Measurements from ENCODE around the gene SNX13. TPM values are rescaled to one million over a fixed set of nuclear protein-coding genes. Genes with fewer than 3 reads are reported as not detected.

The SNX13 gene
- polyA plus RNA-seq, 3 donors from 2014 or later = 7.7 to 13.3 (median 10.6) TPM

GRCh38 chr7:17963281-17963680 is 23.0 kb upstream of the SNX13 start:
- DNase-seq = no peak
- no peak overlapping the region for H3K4me3 Mint-ChIP-seq
- peaks cover 0 to 9% (median 0%) of the 10 kb centered on the region in 3 donors for H3K27me3 Mint-ChIP-seq (ENCODE audit: low read depth in 3 of 3)
- H3K36me3 Mint-ChIP-seq = no peaks in the 10 kb centered on the region
- no peaks in the 10 kb centered on the region for H3K4me1 Mint-ChIP-seq
- no peak overlapping the region for H3K27ac Mint-ChIP-seq
- H3K9me3 Mint-ChIP-seq = no peaks in the 10 kb centered on the region

DNA sequence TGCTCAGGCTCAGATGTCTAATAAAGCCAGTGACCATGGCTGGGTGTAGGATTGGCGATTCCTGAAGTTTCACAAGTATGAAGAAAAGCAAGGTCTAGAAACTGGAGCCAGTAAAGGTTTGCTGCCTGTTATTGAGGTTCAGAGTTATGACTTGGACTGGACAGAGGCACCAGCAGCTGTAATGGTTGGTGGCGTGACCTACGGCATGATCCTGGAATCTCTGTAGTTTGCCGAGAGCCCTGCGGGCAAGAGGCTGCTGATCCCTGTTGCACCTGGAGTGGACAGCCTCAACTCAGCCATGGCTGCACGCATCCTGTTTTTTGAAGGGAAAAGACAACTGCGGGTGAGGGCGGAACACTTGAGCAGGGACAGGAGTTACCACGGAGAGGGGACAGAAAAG is 22.4 kb upstream of the SNX13 start:
- DNase-seq = no peak
- Mint-ChIP-seq H3K27me3 (ENCODE audit: low read depth in 3 of 3) (peaks cover 0 to 9% (median 0%) of the 10 kb centered on the region in 3 donors), H3K36me3 (no peaks in the 10 kb centered on the region), H3K4me3 (no peak overlapping the region), H3K4me1 (no peaks in the 10 kb centered on the region), H3K27ac (no peak overlapping the region), H3K9me3 (no peaks in the 10 kb centered on the region)

GRCh38 chr7:17957871-17958270 is 17.6 kb upstream of the SNX13 start:
- H3K4me1 Mint-ChIP-seq = no peaks in the 10 kb centered on the region
- peaks cover 0 to 7% (median 0%) of the 10 kb centered on the region in 3 donors for H3K27me3 Mint-ChIP-seq (ENCODE audit: low read depth in 3 of 3)
- no peak overlapping the region for H3K4me3 Mint-ChIP-seq
- no peaks in the 10 kb centered on the region for H3K36me3 Mint-ChIP-seq
- no peak for DNase-seq
- no peaks in the 10 kb centered on the region for H3K9me3 Mint-ChIP-seq
- H3K27ac Mint-ChIP-seq = no peak overlapping the region

- Mint-ChIP-seq H3K9me3 (no peaks in the 10 kb centered on the region), H3K4me1 (no peaks in the 10 kb centered on the region), H3K4me3 (no peak overlapping the region), H3K27ac (no peak overlapping the region), H3K27me3 (ENCODE audit: low read depth in 3 of 3) (peaks cover 0 to 8% (median 2%) of the 10 kb centered on the region in 3 donors), H3K36me3 (no peaks in the 10 kb centered on the region)
- no peak for DNase-seq
These were observed 12.1 kb upstream of the SNX13 start for GRCh38 chr7:17952387-17952786.

GRCh38 chr7:17951742-17952254 is 11.5 kb upstream of the SNX13 start:
- Mint-ChIP-seq H3K27ac (no peak overlapping the region), H3K9me3 (no peaks in the 10 kb centered on the region), H3K4me1 (peaks cover 0 to under 1% of the 10 kb centered on the region in 2 donors), H3K27me3 (ENCODE audit: low read depth in 3 of 3) (peaks cover 0 to 8% (median 2%) of the 10 kb centered on the region in 3 donors), H3K36me3 (no peaks in the 10 kb centered on the region), H3K4me3 (no peak overlapping the region)
- DNase-seq = no peak

DNA sequence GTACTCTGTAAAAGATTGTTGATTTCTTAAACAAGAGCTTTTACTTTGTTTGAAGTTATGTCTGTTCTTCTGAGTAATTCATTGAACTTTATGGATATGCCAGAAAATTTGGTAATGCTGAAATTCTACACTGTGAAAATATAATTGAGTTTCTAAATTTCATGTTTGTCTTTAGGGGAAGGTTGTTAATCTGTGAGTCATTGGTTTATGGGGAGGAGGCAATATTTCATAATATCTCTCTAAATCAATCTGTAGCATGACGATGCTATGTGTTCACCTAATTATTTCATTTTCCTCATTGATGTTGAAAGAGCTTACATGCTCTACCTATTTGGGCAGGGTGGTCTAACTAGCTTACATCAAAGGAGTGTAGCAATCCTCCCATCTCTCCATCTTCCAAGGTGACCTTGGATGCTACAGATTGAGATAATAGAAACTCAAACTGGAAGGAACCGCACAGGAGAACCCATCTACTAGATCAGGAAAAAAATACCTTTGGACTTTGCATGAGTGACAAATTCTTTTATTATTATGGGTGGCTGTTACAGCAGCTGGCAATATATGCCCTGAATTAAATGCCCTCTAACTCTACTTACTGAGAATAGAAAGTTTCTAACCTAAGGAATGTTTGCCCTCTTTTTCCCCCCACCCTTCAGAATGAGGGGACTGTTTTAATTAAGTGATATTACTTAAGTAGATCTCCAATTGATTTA is 8.4 kb upstream of the SNX13 start:
- Mint-ChIP-seq H3K4me3 (no peak overlapping the region), H3K4me1 (peaks cover 0 to 5% of the 10 kb centered on the region in 2 donors), H3K9me3 (no peaks in the 10 kb centered on the region), H3K27ac (no peak overlapping the region), H3K36me3 (no peaks in the 10 kb centered on the region), H3K27me3 (ENCODE audit: low read depth in 3 of 3) (peaks cover 0 to 5% (median 5%) of the 10 kb centered on the region in 3 donors)
- no peak for DNase-seq

DNA sequence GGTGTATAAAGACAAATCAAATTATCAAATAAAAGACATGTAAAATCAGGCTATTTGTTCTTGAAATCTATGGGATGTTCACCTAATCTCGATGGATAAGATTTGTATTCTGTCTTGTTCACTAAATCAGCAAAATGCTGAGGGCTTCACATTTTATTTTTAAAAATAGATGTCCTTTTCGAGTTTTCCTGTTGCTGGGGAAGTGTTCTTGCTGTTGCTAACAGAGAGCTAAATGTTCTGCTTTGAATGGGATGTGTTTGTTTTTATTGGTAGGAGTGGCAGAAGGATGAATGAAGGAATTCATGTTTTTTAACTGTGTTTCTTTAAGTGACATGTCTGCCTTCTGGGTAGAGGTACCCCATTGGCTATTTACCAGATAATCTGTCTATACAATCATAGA is 7.3 kb upstream of the SNX13 start:
- Mint-ChIP-seq H3K27me3 (ENCODE audit: low read depth in 3 of 3) (peaks cover 0 to 5% (median 4%) of the 10 kb centered on the region in 3 donors), H3K36me3 (no peaks in the 10 kb centered on the region), H3K9me3 (no peaks in the 10 kb centered on the region), H3K27ac (no peak overlapping the region), H3K4me1 (peaks cover 0 to 5% of the 10 kb centered on the region in 2 donors), H3K4me3 (no peak overlapping the region)
- DNase-seq = no peak

GRCh38 chr7:17946591-17946990 is 6.3 kb upstream of the SNX13 start:
- no peak overlapping the region for H3K27ac Mint-ChIP-seq
- DNase-seq = no peak

DNA sequence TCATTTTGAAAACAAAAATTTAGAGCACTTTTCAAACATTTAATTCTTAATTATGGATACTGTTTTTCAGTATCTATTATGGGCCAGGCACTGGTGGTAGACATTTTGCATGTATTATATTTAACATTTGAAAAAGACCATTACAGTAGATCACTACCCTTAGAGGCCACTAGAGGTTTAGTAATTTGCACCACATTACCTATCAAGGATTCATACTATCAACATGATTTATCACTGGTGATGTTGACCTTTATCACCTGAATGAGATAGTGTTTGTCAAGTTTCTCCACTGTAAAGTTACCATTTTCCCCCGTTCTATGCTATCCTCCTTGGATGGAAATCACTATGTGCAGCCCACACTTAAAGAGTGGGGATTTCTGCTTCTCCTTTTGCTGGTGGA is 4.4 kb upstream of the SNX13 start:
- Mint-ChIP-seq H3K4me3 (no peak overlapping the region), H3K27ac (no peak overlapping the region), H3K9me3 (no peaks in the 10 kb centered on the region), H3K4me1 (peaks cover 11 to 16% of the 10 kb centered on the region in 2 donors), H3K36me3 (no peaks in the 10 kb centered on the region), H3K27me3 (ENCODE audit: low read depth in 3 of 3) (peaks cover 1 to 9% (median 2%) of the 10 kb centered on the region in 3 donors)
- DNase-seq = no peak

More at GRCh38 chr7:17946591-17946990, 6.3 kb upstream of the SNX13 start:
- Mint-ChIP-seq H3K4me3 (peak overlapping the region in 3 of 5 donors; percentile 4 to 22 (median 5)), H3K36me3 (no peaks in the 10 kb centered on the region), H3K9me3 (no peaks in the 10 kb centered on the region), H3K4me1 (peaks cover 0 to 5% of the 10 kb centered on the region in 2 donors), H3K27me3 (ENCODE audit: low read depth in 3 of 3) (peaks cover 0 to 5% (median 0%) of the 10 kb centered on the region in 3 donors)

GRCh38 chr7:17943006-17943405 is 2.7 kb upstream of the SNX13 start:
- H3K36me3 Mint-ChIP-seq = no peaks in the 10 kb centered on the region
- H3K4me3 Mint-ChIP-seq = no peak overlapping the region
- H3K4me1 Mint-ChIP-seq = peaks cover 28 to 33% of the 10 kb centered on the region in 2 donors
- DNase-seq = no peak
- H3K9me3 Mint-ChIP-seq = no peaks in the 10 kb centered on the region
- H3K27me3 Mint-ChIP-seq (ENCODE audit: low read depth in 3 of 3) = peaks cover 2 to 9% (median 3%) of the 10 kb centered on the region in 3 donors
- no peak overlapping the region for H3K27ac Mint-ChIP-seq

DNA sequence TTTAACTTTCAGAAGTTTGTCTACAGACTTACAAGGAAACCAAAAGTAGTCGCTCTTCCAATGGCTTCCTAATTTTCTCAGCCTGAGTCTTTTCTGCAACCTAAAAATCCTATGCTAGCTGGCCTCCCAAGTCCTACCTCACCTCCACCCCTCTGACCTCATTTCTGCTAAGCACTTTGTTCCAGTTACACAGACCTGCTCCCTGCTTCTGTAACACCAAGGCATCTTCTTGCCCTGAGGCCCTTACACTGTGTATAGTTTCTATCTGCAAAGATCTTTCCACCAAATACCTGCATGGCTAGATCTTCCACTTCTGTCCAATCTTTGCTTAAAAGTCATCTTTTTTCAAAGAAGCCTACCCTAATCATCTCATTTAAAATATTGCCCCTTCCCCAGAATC is 1.9 kb upstream of the SNX13 start:
- no peak for DNase-seq
- Mint-ChIP-seq H3K36me3 (no peaks in the 10 kb centered on the region), H3K4me3 (peak overlapping the region in 3 of 5 donors; percentile 23 to 99 (median 38)), H3K4me1 (peaks cover 34 to 41% of the 10 kb centered on the region in 2 donors), H3K9me3 (no peaks in the 10 kb centered on the region), H3K27me3 (ENCODE audit: low read depth in 3 of 3) (peaks cover 2 to 9% (median 3%) of the 10 kb centered on the region in 3 donors), H3K27ac (peak overlapping the region in 1 of 6 donors; percentile 2)

DNA sequence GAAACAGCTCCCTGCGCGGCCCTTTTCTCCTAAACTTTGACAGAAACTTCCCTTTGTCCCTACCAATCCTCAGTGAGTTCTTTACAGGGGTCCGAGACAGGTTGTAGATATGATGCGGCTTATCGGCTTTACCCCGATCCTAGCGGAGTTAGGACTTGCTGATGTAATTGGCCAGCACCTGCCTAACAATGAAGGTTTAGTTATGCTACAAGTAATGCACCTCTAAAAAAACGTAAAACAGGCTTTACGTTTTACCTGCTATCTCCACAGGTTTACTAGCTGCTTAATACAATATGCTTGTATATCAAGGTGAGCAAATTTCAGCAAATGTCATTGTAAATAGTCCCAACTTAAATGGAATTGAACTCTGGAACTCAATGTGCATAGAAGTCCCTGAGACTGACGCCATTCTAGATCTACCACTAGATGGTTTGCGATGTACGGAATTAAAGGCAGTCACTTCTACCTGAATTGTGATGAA is 697 bp upstream of the SNX13 start:
- Mint-ChIP-seq H3K27ac (peak overlapping the region; percentile 93 to 100 (median 98)), H3K9me3 (no peaks in the 10 kb centered on the region), H3K27me3 (ENCODE audit: low read depth in 3 of 3) (peaks cover 2 to 9% (median 3%) of the 10 kb centered on the region in 3 donors), H3K4me1 (peaks cover 40 to 45% of the 10 kb centered on the region in 2 donors), H3K4me3 (peak overlapping the region; percentile 94 to 99 (median 99)), H3K36me3 (no peaks in the 10 kb centered on the region)
- DNase-seq = peak in 2 of 3 donors; percentile 6 to 9

DNA sequence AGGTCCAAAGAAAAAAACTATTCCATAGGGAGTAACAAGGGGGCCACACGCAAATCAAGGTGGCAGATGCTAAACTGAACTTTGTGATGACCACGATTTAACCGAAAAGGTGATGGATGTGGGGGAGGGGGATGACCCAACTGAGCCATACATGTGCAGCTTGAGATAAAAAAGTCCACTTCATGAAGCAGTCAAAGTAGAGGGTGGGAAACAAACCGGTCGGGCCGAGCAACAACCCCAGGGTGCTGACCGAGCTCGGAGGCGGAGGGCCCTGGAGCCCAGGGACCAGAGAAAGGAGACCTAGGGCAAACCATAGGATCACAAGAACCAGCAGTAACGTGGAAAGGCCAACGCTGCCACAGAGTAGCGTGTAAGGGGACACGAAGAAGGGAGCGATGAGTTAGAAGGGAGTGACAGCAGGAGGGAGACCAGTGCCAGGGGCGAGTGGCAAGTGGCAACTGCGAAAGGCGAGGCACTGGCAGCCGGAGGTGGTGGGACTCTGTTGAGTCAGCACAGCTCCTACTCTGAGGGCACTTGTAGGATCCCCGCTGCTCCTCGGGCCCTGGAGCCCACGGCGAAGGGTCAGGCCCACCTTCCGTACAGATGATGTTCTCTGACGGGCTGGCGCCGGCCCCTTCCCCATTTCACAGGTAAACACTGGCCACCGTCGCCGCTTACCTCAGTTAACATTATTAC is 540 bp downstream of the SNX13 start:
- H3K4me1 Mint-ChIP-seq = peaks cover 48 to 58% of the 10 kb centered on the region in 2 donors
- no peaks in the 10 kb centered on the region for H3K36me3 Mint-ChIP-seq
- DNase-seq = peak in 1 of 3 donors; percentile 56
- H3K27me3 Mint-ChIP-seq (ENCODE audit: low read depth in 3 of 3) = peaks cover 2 to 7% (median 3%) of the 10 kb centered on the region in 3 donors
- peak overlapping the region; percentile 94 to 99 (median 99) for H3K4me3 Mint-ChIP-seq
- H3K9me3 Mint-ChIP-seq = no peaks in the 10 kb centered on the region
- H3K27ac Mint-ChIP-seq = peak overlapping the region; percentile 93 to 100 (median 98)

DNA sequence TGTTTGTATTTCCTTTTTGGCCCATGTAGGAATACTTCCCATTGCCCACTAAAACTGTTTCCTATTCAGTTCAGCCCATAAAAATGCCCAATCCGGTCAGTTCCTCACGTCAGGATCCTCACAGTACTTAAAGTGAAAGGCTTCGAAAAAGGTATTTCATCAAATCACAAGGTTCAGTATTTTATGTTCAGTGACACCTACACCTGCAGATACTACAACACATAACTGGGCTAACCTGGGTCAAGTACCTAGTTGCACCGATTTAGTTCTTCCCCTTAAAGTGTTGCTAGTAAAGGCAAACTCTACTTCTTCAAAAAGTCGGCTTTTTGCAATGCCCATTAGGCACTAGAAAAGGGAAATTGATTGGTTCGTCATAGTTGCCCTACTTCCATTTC is 1.1 kb downstream of the SNX13 start:
- peak overlapping the region; percentile 93 to 100 (median 98) for H3K27ac Mint-ChIP-seq
- no peaks in the 10 kb centered on the region for H3K36me3 Mint-ChIP-seq
- peak in 1 of 3 donors; percentile 17 for DNase-seq
- peaks cover 53 to 63% of the 10 kb centered on the region in 2 donors for H3K4me1 Mint-ChIP-seq
- H3K27me3 Mint-ChIP-seq (ENCODE audit: low read depth in 3 of 3) = peaks cover 2 to 6% (median 3%) of the 10 kb centered on the region in 3 donors
- peak overlapping the region; percentile 94 to 99 (median 99) for H3K4me3 Mint-ChIP-seq
- no peaks in the 10 kb centered on the region for H3K9me3 Mint-ChIP-seq
